Stimulated activated CD4-positive, alpha-beta T cell treated with anti-CD3 and anti-CD28 coated beads, TNF-alpha, amount 100 ng/mL, for 48 hours (primary cell): Measurements from ENCODE around the gene VIPAS39.
A peak's percentile ranks its signal among the peaks of the same experiment; 100 is the strongest.

Source experiments
- DNase-seq, 3 donors: peaks; one replicate each; pipeline ENCODE4 v3.0.0-alpha.2; 2020; ENCODE audit warnings: low read depth in 3 of 3

The VIPAS39 gene

GRCh38 chr14:77457522-77458248, at the start of gene VIPAS39, which contains the start of gene AHSA1:
VIPAS39 (minus strand) TSS chr14:77457601; CDS start chr14:77454102, 3,499 bp downstream.
AHSA1 (plus strand) TSS chr14:77458093; CDS start chr14:77458190, 97 bp downstream.
- DNase-seq = peak; percentile 81 to 92 (median 82)

GRCh38 chr14:77505031-77505430, 47.6 kb upstream of the VIPAS39 start:
- no peak for DNase-seq

- DNase-seq = no peak
These were observed 45.7 kb upstream of the VIPAS39 start for GRCh38 chr14:77503138-77503537.

GRCh38 chr14:77502109-77502782, 44.8 kb upstream of the VIPAS39 start:
- DNase-seq = no peak

- no peak for DNase-seq
These were observed 41.7 kb upstream of the VIPAS39 start for GRCh38 chr14:77498984-77499527.

GRCh38 chr14:77498120-77498979, 40.9 kb upstream of the VIPAS39 start, which contains the start of gene ISM2:
ISM2 (minus strand) TSS chr14:77498816; CDS start chr14:77498793, 23 bp downstream.
- DNase-seq = peak; percentile 10 to 31 (median 14)

- no peak for DNase-seq
These were observed 37.9 kb upstream of the VIPAS39 start for GRCh38 chr14:77495334-77495733.

- no peak for DNase-seq
These were observed 33.7 kb upstream of the VIPAS39 start for GRCh38 chr14:77491056-77491455.

- no peak for DNase-seq
These were observed 33.1 kb upstream of the VIPAS39 start for GRCh38 chr14:77490347-77490986.

- no peak for DNase-seq
These were observed 31.6 kb upstream of the VIPAS39 start for GRCh38 chr14:77489041-77489440.

- no peak for DNase-seq
These were observed 31.2 kb upstream of the VIPAS39 start for GRCh38 chr14:77488558-77488957.

GRCh38 chr14:77485901-77486678, 28.7 kb upstream of the VIPAS39 start:
- no peak for DNase-seq

- no peak for DNase-seq
These were observed 27.9 kb upstream of the VIPAS39 start for GRCh38 chr14:77485256-77485655.

GRCh38 chr14:77482422-77482821, 25.0 kb upstream of the VIPAS39 start:
- DNase-seq = no peak

GRCh38 chr14:77478796-77479195, 21.4 kb upstream of the VIPAS39 start:
- no peak for DNase-seq

GRCh38 chr14:77478029-77478428, 20.6 kb upstream of the VIPAS39 start:
- DNase-seq = no peak

GRCh38 chr14:77475432-77476115, 18.2 kb upstream of the VIPAS39 start:
- DNase-seq = no peak

GRCh38 chr14:77474479-77475177, 17.2 kb upstream of the VIPAS39 start:
- no peak for DNase-seq

- no peak for DNase-seq
These were observed 16.5 kb upstream of the VIPAS39 start for GRCh38 chr14:77473921-77474320.
